ENCODE measurements around the gene EML6.

The EML6 gene

GRCh38 chr2:54709336-54709809 lies 14.1 kb upstream of the EML6 start:
- H3K9me3 ChIP-seq (ENCODE audit: control insufficient read depth, low read depth, low read length) = no peaks in the 10 kb centered on the region
- no peak overlapping the region for H3K4me3 ChIP-seq (ENCODE audit: low read length)
- H3K27me3 ChIP-seq (ENCODE audit: control insufficient read depth, insufficient read depth, low read length) = no peaks in the 10 kb centered on the region
- no peak overlapping the region for H3K9ac ChIP-seq (ENCODE audit: low read length)
- H3K36me3 ChIP-seq (ENCODE audit: control insufficient read depth, low read depth, low read length) = no peaks in the 10 kb centered on the region
- no peak overlapping the region for H3K27ac ChIP-seq (ENCODE audit: low read length)
- no peaks in the 10 kb centered on the region for H3K4me1 ChIP-seq (ENCODE audit: control insufficient read depth, low read depth, low read length)

- Histone ChIP-seq H3K27ac (ENCODE audit: low read length) (no peak overlapping the region), H3K27me3 (ENCODE audit: control insufficient read depth, insufficient read depth, low read length) (no peaks in the 10 kb centered on the region), H3K36me3 (ENCODE audit: control insufficient read depth, low read depth, low read length) (no peaks in the 10 kb centered on the region), H3K9me3 (ENCODE audit: control insufficient read depth, low read depth, low read length) (no peaks in the 10 kb centered on the region), H3K4me1 (ENCODE audit: control insufficient read depth, low read depth, low read length) (no peaks in the 10 kb centered on the region), H3K4me3 (ENCODE audit: low read length) (no peak overlapping the region), H3K9ac (ENCODE audit: low read length) (no peak overlapping the region)
These were observed 13.2 kb upstream of the EML6 start for GRCh38 chr2:54710216-54710615.

GRCh38 chr2:54712516-54712915 lies 10.9 kb upstream of the EML6 start:
- H3K4me3 ChIP-seq (ENCODE audit: low read length) = no peak overlapping the region

GRCh38 chr2:54714996-54715395 lies 8.5 kb upstream of the EML6 start:
- Histone ChIP-seq H3K36me3 (ENCODE audit: control insufficient read depth, low read depth, low read length) (no peaks in the 10 kb centered on the region), H3K27me3 (ENCODE audit: control insufficient read depth, insufficient read depth, low read length) (no peaks in the 10 kb centered on the region), H3K9me3 (ENCODE audit: control insufficient read depth, low read depth, low read length) (no peaks in the 10 kb centered on the region), H3K4me1 (ENCODE audit: control insufficient read depth, low read depth, low read length) (no peaks in the 10 kb centered on the region), H3K9ac (ENCODE audit: low read length) (no peak overlapping the region), H3K27ac (ENCODE audit: low read length) (no peak overlapping the region), H3K4me3 (ENCODE audit: low read length) (no peak overlapping the region)

More at GRCh38 chr2:54712516-54712915, 10.9 kb upstream of the EML6 start:
- no peaks in the 10 kb centered on the region for H3K4me1 ChIP-seq (ENCODE audit: control insufficient read depth, low read depth, low read length)
- no peak overlapping the region for H3K9ac ChIP-seq (ENCODE audit: low read length)
- H3K27me3 ChIP-seq (ENCODE audit: control insufficient read depth, insufficient read depth, low read length) = no peaks in the 10 kb centered on the region
- H3K27ac ChIP-seq (ENCODE audit: low read length) = no peak overlapping the region
- H3K36me3 ChIP-seq (ENCODE audit: control insufficient read depth, low read depth, low read length) = no peaks in the 10 kb centered on the region
- no peaks in the 10 kb centered on the region for H3K9me3 ChIP-seq (ENCODE audit: control insufficient read depth, low read depth, low read length)

GRCh38 chr2:54716375-54716774 lies 7.1 kb upstream of the EML6 start:
- Histone ChIP-seq H3K27ac (ENCODE audit: low read length) (no peak overlapping the region), H3K27me3 (ENCODE audit: control insufficient read depth, insufficient read depth, low read length) (no peaks in the 10 kb centered on the region)

GRCh38 chr2:54720563-54720962 lies 2.9 kb upstream of the EML6 start:
- Histone ChIP-seq H3K27me3 (ENCODE audit: control insufficient read depth, insufficient read depth, low read length) (peaks cover 28% of the 10 kb centered on the region), H3K36me3 (ENCODE audit: control insufficient read depth, low read depth, low read length) (no peaks in the 10 kb centered on the region), H3K4me3 (ENCODE audit: low read length) (no peak overlapping the region), H3K9ac (ENCODE audit: low read length) (no peak overlapping the region), H3K27ac (ENCODE audit: low read length) (no peak overlapping the region), H3K9me3 (ENCODE audit: control insufficient read depth, low read depth, low read length) (no peaks in the 10 kb centered on the region), H3K4me1 (ENCODE audit: control insufficient read depth, low read depth, low read length) (no peaks in the 10 kb centered on the region)

More at GRCh38 chr2:54716375-54716774, 7.1 kb upstream of the EML6 start:
- H3K4me1 ChIP-seq (ENCODE audit: control insufficient read depth, low read depth, low read length) = no peaks in the 10 kb centered on the region
- H3K9ac ChIP-seq (ENCODE audit: low read length) = no peak overlapping the region
- no peak overlapping the region for H3K4me3 ChIP-seq (ENCODE audit: low read length)
- H3K36me3 ChIP-seq (ENCODE audit: control insufficient read depth, low read depth, low read length) = no peaks in the 10 kb centered on the region
- H3K9me3 ChIP-seq (ENCODE audit: control insufficient read depth, low read depth, low read length) = no peaks in the 10 kb centered on the region

- Histone ChIP-seq H3K27me3 (ENCODE audit: control insufficient read depth, insufficient read depth, low read length) (peaks cover 49% of the 10 kb centered on the region), H3K4me1 (ENCODE audit: control insufficient read depth, low read depth, low read length) (no peaks in the 10 kb centered on the region), H3K27ac (ENCODE audit: low read length) (no peak overlapping the region)
These were observed 821 bp upstream of the EML6 start for GRCh38 chr2:54722641-54723040.

GRCh38 chr2:54723996-54724559 lies 616 bp downstream of the EML6 start:
- Histone ChIP-seq H3K9ac (ENCODE audit: low read length) (peak overlapping the region; percentile 25), H3K27me3 (ENCODE audit: control insufficient read depth, insufficient read depth, low read length) (peaks cover 61% of the 10 kb centered on the region), H3K27ac (ENCODE audit: low read length) (no peak overlapping the region), H3K4me1 (ENCODE audit: control insufficient read depth, low read depth, low read length) (no peaks in the 10 kb centered on the region), H3K4me3 (ENCODE audit: low read length) (peak overlapping the region; percentile 95), H3K36me3 (ENCODE audit: control insufficient read depth, low read depth, low read length) (no peaks in the 10 kb centered on the region), H3K9me3 (ENCODE audit: control insufficient read depth, low read depth, low read length) (no peaks in the 10 kb centered on the region)

More at GRCh38 chr2:54722641-54723040, 821 bp upstream of the EML6 start:
- Histone ChIP-seq H3K36me3 (ENCODE audit: control insufficient read depth, low read depth, low read length) (no peaks in the 10 kb centered on the region), H3K4me3 (ENCODE audit: low read length) (peak overlapping the region; percentile 95), H3K9me3 (ENCODE audit: control insufficient read depth, low read depth, low read length) (no peaks in the 10 kb centered on the region), H3K9ac (ENCODE audit: low read length) (peak overlapping the region; percentile 75)

GRCh38 chr2:54724560-54725342 lies 1.3 kb downstream of the EML6 start:
- H3K4me1 ChIP-seq (ENCODE audit: control insufficient read depth, low read depth, low read length) = no peaks in the 10 kb centered on the region
- no peak overlapping the region for H3K9ac ChIP-seq (ENCODE audit: low read length)
- H3K36me3 ChIP-seq (ENCODE audit: control insufficient read depth, low read depth, low read length) = no peaks in the 10 kb centered on the region
- no peaks in the 10 kb centered on the region for H3K9me3 ChIP-seq (ENCODE audit: control insufficient read depth, low read depth, low read length)
- H3K27ac ChIP-seq (ENCODE audit: low read length) = no peak overlapping the region
- H3K27me3 ChIP-seq (ENCODE audit: control insufficient read depth, insufficient read depth, low read length) = peaks cover 61% of the 10 kb centered on the region
- peak overlapping the region; percentile 95 for H3K4me3 ChIP-seq (ENCODE audit: low read length)

GRCh38 chr2:54725343-54726099 lies 2.1 kb downstream of the EML6 start:
- Histone ChIP-seq H3K27me3 (ENCODE audit: control insufficient read depth, insufficient read depth, low read length) (peaks cover 61% of the 10 kb centered on the region), H3K4me3 (ENCODE audit: low read length) (peak overlapping the region; percentile 95), H3K9me3 (ENCODE audit: control insufficient read depth, low read depth, low read length) (no peaks in the 10 kb centered on the region), H3K27ac (ENCODE audit: low read length) (no peak overlapping the region), H3K9ac (ENCODE audit: low read length) (no peak overlapping the region), H3K4me1 (ENCODE audit: control insufficient read depth, low read depth, low read length) (no peaks in the 10 kb centered on the region), H3K36me3 (ENCODE audit: control insufficient read depth, low read depth, low read length) (no peaks in the 10 kb centered on the region)

- Histone ChIP-seq H3K27me3 (ENCODE audit: control insufficient read depth, insufficient read depth, low read length) (peaks cover 61% of the 10 kb centered on the region), H3K4me1 (ENCODE audit: control insufficient read depth, low read depth, low read length) (no peaks in the 10 kb centered on the region), H3K36me3 (ENCODE audit: control insufficient read depth, low read depth, low read length) (no peaks in the 10 kb centered on the region), H3K9ac (ENCODE audit: low read length) (no peak overlapping the region), H3K27ac (ENCODE audit: low read length) (no peak overlapping the region), H3K4me3 (ENCODE audit: low read length) (no peak overlapping the region), H3K9me3 (ENCODE audit: control insufficient read depth, low read depth, low read length) (no peaks in the 10 kb centered on the region)
These were observed 3.0 kb downstream of the EML6 start for GRCh38 chr2:54726431-54726830.

Measured in iPS-18a (cell line).